AG08396 (cell line): ENCODE results near the gene ACACB.

Experiments
- DNase-seq: peaks from one replicate; pipeline ENCODE4 v3.0.0; 2012; ENCODE audit warnings: low spot score, mixed read lengths

Gene ACACB

DNA sequence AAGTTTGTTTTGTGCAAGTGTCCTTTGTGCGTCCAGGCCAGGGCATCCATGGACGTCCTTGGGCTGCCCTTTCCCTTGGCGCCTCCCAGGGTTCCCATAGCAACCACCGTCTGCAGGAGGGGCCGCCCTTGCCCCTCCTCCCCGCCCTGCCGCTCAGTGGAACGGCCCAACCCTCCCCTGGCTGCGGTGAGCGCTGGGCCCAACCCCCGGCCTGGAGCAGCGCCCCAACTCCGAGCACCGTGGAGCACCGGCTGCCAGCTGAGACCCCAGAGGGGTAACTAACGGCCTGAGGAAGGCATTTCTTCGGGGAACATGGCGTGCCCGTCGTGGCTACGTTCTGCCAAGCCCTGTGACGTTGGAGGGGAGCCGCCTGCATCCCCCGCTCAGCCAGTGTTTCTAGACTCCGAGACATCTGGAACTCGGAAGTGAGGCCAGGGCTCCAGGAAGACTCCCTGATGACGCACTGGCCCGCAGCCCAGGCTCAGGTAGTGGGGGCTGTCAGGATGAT lies 5.3 kb upstream of the ACACB start:
- DNase-seq: peak; percentile 92

GRCh38 chr12:109112720-109113465 lies 3.5 kb upstream of the ACACB start:
- no peak for DNase-seq

GRCh38 chr12:109113661-109114321 lies 2.6 kb upstream of the ACACB start:
- no peak for DNase-seq

- no peak for DNase-seq
Measured at GRCh38 chr12:109114644-109115043, 1.7 kb upstream of the ACACB start.

DNA sequence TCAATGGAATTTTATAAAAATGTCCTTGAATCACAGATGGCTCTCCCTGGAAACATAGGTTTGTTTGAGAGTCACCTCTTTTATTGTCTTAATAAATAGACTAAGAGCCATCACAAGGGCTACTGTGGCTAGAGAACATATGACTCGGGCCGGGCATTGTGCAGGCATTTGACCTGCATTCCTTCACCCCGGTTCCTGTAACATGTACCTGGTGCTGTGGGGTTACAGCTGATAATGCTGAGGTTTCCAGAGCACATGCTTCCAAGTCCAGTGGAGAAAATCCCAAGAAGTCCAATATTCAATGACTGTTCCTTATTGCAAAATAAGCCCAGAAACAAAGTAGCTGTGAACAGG lies 1.0 kb upstream of the ACACB start:
- DNase-seq: no peak

DNA sequence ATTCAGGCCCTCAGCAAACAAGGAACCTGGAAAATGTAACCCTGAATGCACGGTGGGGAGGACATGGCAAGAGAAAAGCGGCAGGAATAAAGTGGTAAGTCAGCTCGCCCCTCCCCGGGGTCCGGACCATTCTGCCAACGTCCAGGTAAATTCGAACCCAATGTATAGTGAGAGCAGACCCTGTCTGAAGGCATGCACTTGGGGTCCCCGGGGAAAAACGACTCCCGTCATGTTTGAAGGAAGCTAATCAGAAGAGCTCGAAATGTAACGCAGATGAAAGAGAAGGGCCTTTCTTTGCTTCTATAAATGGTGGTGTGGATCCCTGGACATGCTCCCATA lies 193 bp downstream of the ACACB start:
- DNase-seq: no peak

GRCh38 chr12:109120095-109120494 lies 3.7 kb downstream of the ACACB start:
- no peak for DNase-seq

- no peak for DNase-seq
Measured at GRCh38 chr12:109120557-109120956, 4.2 kb downstream of the ACACB start.

- no peak for DNase-seq
Measured at GRCh38 chr12:109121346-109121880, 5.0 kb downstream of the ACACB start.

DNA sequence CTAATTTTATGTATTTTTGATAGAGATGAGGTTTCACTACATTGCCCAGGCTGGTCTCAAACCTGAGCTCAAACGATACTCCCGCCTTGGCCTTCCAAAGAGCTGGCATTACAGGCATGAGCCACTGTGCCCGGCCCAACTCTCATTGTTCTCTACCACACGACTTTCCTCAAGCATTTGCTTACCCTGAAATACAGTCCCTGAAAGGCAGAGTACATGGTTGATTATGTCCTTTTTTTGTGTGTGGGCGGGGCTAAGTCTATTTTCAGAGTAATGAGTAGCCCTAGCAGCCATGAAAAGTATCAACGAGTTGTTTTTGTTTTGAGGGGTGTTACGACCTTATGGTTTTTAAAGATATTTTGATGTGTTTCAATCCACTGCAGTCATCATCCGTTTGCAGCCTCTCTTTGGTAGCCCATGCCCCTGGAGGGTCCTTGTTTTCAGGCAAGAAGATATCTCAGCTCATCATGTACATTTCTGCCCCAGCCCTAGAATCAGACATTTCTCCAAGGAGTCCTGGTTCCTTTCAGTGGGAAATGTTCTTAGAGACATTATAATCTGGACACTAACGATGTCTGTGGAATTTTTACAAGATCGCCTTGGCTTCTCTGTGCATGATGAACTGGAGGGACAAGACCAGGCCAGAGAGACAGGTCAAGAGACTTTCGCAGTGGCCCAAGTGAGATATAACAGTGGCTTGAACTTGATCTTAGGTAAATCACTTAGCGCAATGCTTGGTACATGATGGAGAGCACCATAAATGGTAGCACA lies 8.7 kb downstream of the ACACB start:
- DNase-seq: no peak

DNA sequence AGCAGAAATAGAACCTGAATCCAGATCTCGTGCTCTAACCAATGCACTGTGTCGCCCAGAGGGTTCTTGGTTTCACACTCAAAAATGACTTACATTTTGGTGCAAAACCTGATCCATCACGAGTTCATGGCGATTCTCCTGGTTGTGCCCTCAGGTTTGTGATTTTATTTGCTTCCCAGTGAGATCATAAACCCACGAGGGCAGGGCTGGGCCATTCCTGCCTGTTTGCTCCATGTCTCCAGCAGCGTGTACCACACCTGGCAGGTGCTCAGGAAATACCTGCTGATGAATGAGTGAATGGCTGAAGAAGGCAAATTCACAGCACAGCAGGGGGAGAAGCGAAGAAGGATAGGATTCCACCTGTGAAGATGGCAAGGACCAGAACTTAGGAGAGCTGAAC lies 9.4 kb downstream of the ACACB start:
- no peak for DNase-seq

DNA sequence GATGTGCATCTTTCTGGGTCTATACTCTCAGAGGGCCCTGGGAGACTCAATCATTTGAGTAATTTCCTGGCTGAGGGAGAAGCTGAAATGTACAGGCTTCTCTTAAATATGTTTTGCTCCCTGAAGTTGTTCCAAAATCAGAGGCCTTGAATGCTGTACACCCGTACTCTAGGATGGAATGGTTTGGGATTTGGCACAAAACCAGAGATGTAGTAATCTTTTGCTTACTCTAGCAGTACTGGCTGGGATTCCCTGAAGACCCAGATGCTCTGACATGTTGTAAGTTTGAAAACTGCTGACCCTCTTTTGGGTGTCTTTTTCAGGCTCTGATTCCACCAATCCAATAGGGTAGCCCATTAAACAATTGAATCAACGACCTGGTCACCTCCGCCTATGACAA lies 10.4 kb downstream of the ACACB start:
- no peak for DNase-seq

GRCh38 chr12:109127533-109128242 lies 11.3 kb downstream of the ACACB start:
- DNase-seq: no peak

DNA sequence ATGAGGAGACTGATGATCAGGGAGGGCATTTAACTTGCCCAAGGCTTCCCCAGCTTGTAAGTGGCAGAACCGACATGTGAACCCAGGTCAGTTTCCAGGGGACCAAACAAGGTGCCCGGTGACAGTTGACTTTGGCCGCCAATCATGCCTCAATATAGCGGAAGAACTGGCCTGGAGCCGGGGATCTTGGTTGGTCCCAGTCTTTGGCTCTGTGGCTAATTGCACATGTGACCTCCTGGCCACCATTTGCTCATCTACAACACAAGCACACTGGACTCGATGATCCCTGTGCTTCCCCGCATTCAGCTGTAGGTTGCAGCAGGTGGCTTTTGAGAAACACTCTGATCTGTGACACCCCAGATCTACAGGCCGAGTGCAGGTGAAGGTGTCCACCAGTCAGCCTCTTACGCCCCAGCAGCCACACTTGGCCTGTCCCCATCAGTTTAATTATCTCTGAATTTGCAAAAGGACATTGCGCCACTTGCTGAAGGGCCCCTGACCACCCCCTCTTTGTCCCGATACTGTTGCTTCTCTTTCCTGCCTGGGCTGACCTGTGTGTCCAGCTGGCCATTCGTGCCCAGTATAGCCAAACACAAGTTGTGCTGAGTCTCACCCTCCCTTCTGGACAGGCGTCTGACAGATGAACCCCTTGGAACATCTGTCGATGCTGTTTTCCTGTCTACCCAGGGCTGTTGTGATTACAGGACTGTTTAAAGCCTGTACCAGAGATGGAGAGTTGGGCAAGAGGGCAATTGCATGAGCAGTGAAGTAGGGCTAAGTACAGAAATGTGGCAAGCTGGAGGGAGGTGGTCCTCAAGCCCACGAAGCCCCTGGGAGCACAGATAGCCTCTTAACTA lies 14.1 kb downstream of the ACACB start:
- no peak for DNase-seq

GRCh38 chr12:109131154-109132050 lies 15.0 kb downstream of the ACACB start:
- peak; percentile 30 for DNase-seq

DNA sequence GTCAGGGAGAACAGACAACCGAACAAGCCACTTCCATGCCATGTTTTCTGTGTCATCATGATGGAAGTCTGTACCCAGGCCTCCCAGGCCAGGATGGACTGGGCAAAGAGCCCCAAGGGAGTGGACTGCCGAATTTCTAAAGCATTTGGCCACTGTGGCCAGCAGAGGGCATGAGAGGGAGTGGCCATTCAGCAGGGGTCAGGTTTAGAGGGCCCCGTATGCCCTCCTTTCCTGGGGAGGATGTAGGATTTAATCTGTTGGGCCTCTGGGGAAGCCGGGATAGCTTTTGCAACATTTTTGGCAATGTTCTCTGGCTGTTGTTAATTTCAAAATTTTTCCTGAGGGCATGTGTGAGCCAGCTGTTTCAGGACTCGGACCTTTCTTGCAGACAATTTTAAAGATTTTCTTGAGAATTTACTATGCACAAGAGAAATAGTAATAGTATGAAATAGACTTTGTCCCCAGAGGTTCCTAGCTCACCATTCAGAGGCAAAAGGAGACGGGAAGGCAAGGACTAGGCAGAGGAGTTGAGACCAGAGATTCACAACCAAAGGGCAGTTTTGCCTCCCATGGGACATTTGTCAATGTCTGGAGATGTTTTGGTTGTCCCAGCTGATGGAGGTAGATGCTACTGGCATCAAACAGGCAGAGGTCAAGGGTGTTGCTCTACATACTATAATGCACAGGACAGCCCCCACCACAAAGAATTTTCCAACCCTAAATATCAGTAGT lies 18.0 kb downstream of the ACACB start:
- DNase-seq: peak; percentile 62

- DNase-seq: no peak
Measured at GRCh38 chr12:109137055-109137454, 20.7 kb downstream of the ACACB start.

DNA sequence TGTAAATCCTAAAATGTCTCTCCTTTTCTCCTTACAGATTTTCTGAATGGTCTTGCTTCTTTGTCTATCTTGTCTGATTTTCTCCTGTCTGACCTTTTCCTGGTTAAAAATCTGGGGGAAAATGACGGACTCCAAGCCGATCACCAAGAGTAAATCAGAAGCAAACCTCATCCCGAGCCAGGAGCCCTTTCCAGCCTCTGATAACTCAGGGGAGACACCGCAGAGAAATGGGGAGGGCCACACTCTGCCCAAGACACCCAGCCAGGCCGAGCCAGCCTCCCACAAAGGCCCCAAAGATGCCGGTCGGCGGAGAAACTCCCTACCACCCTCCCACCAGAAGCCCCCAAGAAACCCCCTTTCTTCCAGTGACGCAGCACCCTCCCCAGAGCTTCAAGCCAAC lies 23.0 kb downstream of the ACACB start:
- no peak for DNase-seq

DNA sequence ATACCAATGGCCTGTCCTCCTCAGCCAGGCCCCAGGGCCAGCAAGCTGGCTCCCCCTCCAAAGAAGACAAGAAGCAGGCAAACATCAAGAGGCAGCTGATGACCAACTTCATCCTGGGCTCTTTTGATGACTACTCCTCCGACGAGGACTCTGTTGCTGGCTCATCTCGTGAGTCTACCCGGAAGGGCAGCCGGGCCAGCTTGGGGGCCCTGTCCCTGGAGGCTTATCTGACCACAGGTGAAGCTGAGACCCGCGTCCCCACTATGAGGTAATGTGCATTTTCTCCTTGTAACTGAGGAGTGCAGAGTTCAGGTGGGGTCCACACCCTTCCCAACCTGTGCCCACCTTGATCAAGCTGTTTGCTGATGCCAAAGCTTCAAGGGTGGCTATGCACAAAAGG lies 23.4 kb downstream of the ACACB start:
- no peak for DNase-seq
